ENCODE measurements around the gene B4GALT7. TPM values are rescaled to one million over a fixed set of nuclear protein-coding genes. Genes with fewer than 3 reads are reported as not detected.

The B4GALT7 gene
- total RNA-seq, 1 experiment from 2014 or later: 21.7 TPM

DNA sequence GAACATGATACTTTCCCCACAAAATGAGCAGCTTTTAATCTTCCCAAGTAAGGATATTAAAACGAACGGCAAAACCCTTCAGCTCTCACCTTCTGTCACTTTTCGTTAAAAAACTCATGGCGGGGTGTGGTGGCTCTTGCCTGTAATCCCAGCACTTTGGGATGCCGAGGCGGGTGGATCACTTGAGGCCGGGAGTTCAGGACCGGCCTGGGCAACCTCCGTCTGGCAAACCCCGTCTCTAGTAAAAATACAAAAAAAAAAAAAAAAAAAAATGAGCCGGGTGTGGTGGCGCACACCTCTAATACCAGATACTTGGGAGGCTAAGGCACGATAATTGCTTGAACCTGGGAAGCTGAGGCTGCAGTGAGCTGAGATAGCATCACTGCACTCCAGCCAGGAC, 7.0 kb upstream of the B4GALT7 start:
- H3K4me1 Mint-ChIP-seq: peaks cover 6% of the 10 kb centered on the region

DNA sequence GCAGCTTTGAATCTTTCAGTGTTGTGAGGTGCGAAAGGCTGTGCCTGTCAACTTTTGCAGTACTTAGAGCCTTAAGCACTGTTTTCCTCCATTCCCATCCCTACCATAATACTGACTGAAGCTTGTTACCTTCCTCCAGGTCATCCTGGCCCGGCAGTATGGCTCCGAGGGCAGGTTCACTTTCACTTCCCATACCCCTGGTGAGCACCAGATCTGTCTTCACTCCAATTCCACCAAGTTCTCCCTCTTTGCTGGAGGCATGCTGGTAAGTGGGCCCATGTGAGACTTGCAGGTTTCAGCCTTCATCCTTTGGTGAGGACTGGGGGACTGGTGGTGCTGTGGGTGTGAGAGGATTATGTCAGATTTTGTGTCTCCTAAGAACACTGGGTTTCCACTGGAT, 6.4 kb upstream of the B4GALT7 start:
- CTCF ChIA-PET: interaction anchor here (1.9 to 3.0 kb wide), 2 partner anchors 14 to 17 kb away, joined by 11 to 38 read pairs; no protein-coding TSS in a partner anchor
- peaks cover 6% of the 10 kb centered on the region for H3K4me1 Mint-ChIP-seq
- ATAC-seq (no peak), DNase-seq (ENCODE audit: low spot score) (no peak)
- peaks cover 26% of the 10 kb centered on the region for H3K27me3 Mint-ChIP-seq (ENCODE audit: low read depth)
- peaks cover 31% of the 10 kb centered on the region for H3K36me3 Mint-ChIP-seq
- POLR2A ChIA-PET: no interaction called here
- peak overlapping the region; percentile 100 for H3K4me3 Mint-ChIP-seq
- no peak overlapping the region for H3K27ac Mint-ChIP-seq
- H3K9me3 Mint-ChIP-seq: no peaks in the 10 kb centered on the region
- TF ChIP-seq PRRX2 (CRISPR knock-in tag; IDR thresholded peaks at IDR 0.05) (no peak), NR1H2 (CRISPR knock-in tag; IDR thresholded peaks at IDR 0.05) (no peak), FOXJ3 (CRISPR knock-in tag; IDR thresholded peaks at IDR 0.05; ENCODE audit: borderline replicate concordance) (no peak), ZBTB43 (CRISPR knock-in tag; IDR thresholded peaks at IDR 0.05) (no peak), E2F1 (CRISPR knock-in tag; IDR thresholded peaks at IDR 0.05) (no peak), TEAD4 (CRISPR knock-in tag; IDR thresholded peaks at IDR 0.05) (no peak)
- TF ChIP-seq, protein P1, sequence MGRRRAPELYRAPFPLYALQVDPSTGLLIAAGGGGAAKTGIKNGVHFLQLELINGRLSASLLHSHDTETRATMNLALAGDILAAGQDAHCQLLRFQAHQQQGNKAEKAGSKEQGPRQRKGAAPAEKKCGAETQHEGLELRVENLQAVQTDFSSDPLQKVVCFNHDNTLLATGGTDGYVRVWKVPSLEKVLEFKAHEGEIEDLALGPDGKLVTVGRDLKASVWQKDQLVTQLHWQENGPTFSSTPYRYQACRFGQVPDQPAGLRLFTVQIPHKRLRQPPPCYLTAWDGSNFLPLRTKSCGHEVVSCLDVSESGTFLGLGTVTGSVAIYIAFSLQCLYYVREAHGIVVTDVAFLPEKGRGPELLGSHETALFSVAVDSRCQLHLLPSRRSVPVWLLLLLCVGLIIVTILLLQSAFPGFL (CRISPR knock-in tag; IDR thresholded peaks at IDR 0.05; ENCODE audit: borderline replicate concordance): no peak
- TF ChIP-seq, protein P2, sequence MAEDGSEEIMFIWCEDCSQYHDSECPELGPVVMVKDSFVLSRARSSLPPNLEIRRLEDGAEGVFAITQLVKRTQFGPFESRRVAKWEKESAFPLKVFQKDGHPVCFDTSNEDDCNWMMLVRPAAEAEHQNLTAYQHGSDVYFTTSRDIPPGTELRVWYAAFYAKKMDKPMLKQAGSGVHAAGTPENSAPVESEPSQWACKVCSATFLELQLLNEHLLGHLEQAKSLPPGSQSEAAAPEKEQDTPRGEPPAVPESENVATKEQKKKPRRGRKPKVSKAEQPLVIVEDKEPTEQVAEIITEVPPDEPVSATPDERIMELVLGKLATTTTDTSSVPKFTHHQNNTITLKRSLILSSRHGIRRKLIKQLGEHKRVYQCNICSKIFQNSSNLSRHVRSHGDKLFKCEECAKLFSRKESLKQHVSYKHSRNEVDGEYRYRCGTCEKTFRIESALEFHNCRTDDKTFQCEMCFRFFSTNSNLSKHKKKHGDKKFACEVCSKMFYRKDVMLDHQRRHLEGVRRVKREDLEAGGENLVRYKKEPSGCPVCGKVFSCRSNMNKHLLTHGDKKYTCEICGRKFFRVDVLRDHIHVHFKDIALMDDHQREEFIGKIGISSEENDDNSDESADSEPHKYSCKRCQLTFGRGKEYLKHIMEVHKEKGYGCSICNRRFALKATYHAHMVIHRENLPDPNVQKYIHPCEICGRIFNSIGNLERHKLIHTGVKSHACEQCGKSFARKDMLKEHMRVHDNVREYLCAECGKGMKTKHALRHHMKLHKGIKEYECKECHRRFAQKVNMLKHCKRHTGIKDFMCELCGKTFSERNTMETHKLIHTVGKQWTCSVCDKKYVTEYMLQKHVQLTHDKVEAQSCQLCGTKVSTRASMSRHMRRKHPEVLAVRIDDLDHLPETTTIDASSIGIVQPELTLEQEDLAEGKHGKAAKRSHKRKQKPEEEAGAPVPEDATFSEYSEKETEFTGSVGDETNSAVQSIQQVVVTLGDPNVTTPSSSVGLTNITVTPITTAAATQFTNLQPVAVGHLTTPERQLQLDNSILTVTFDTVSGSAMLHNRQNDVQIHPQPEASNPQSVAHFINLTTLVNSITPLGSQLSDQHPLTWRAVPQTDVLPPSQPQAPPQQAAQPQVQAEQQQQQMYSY (CRISPR knock-in tag; IDR thresholded peaks at IDR 0.05): no peak

More for the DNA sequence above, 7.0 kb upstream of the B4GALT7 start:
- ATAC-seq (no peak), DNase-seq (ENCODE audit: low spot score) (no peak)
- no peak for TF ChIP-seq GRHL2 (CRISPR knock-in tag; IDR thresholded peaks at IDR 0.05; ENCODE audit: insufficient replicate concordance, severe bottlenecking)
- TF ChIP-seq USF1 (CRISPR knock-in tag; IDR thresholded peaks at IDR 0.05): no peak
- peaks cover 31% of the 10 kb centered on the region for H3K36me3 Mint-ChIP-seq
- CTCF ChIA-PET: interaction anchor here (1.2 to 3.0 kb wide), 5 partner anchors 15 to 92 kb away, joined by 3 to 38 read pairs (median 7); no protein-coding TSS in a partner anchor
- POLR2A ChIA-PET: interaction anchor here (1.2 kb wide), 1 partner anchor 15 kb away, joined by 3 read pairs; no protein-coding TSS in a partner anchor
- H3K9me3 Mint-ChIP-seq: no peaks in the 10 kb centered on the region
- peaks cover 29% of the 10 kb centered on the region for H3K27me3 Mint-ChIP-seq (ENCODE audit: low read depth)
- H3K4me3 Mint-ChIP-seq: peak overlapping the region; percentile 100
- no peak overlapping the region for H3K27ac Mint-ChIP-seq

GRCh38 chr5:177594071-177594470, 5.9 kb upstream of the B4GALT7 start:
- ATAC-seq: no peak
- no peak for DNase-seq (ENCODE audit: low spot score)
- CTCF ChIA-PET: interaction anchor here (3.0 kb wide), 1 partner anchor 14 kb away, joined by 38 read pairs; no protein-coding TSS in a partner anchor
- H3K4me3 Mint-ChIP-seq: no peak overlapping the region; the same call in 1 of the 2 replicates
- no peak overlapping the region for H3K27ac Mint-ChIP-seq
- peaks cover 7% of the 10 kb centered on the region for H3K4me1 Mint-ChIP-seq
- POLR2A ChIA-PET: no interaction called here
- H3K9me3 Mint-ChIP-seq: no peaks in the 10 kb centered on the region
- H3K36me3 Mint-ChIP-seq: peaks cover 31% of the 10 kb centered on the region
- H3K27me3 Mint-ChIP-seq (ENCODE audit: low read depth): peaks cover 24% of the 10 kb centered on the region
- TF ChIP-seq, protein P3, sequence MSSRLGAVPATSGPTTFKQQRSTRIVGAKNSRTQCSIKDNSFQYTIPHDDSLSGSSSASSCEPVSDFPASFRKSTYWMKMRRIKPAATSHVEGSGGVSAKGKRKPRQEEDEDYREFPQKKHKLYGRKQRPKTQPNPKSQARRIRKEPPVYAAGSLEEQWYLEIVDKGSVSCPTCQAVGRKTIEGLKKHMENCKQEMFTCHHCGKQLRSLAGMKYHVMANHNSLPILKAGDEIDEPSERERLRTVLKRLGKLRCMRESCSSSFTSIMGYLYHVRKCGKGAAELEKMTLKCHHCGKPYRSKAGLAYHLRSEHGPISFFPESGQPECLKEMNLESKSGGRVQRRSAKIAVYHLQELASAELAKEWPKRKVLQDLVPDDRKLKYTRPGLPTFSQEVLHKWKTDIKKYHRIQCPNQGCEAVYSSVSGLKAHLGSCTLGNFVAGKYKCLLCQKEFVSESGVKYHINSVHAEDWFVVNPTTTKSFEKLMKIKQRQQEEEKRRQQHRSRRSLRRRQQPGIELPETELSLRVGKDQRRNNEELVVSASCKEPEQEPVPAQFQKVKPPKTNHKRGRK (CRISPR knock-in tag; IDR thresholded peaks at IDR 0.05; ENCODE audit: borderline replicate concordance): no peak
- TF ChIP-seq, protein P4, sequence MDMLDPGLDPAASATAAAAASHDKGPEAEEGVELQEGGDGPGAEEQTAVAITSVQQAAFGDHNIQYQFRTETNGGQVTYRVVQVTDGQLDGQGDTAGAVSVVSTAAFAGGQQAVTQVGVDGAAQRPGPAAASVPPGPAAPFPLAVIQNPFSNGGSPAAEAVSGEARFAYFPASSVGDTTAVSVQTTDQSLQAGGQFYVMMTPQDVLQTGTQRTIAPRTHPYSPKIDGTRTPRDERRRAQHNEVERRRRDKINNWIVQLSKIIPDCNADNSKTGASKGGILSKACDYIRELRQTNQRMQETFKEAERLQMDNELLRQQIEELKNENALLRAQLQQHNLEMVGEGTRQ (CRISPR knock-in tag; IDR thresholded peaks at IDR 0.05): no peak
- TF ChIP-seq ZSCAN18 (CRISPR knock-in tag; IDR thresholded peaks at IDR 0.05) (no peak), SP1 (CRISPR knock-in tag; conservative IDR thresholded peaks at IDR 0.05) (no peak), ZNF416 (CRISPR knock-in tag; IDR thresholded peaks at IDR 0.05) (no peak), E2F1 (CRISPR knock-in tag; IDR thresholded peaks at IDR 0.05) (no peak)
